CD4-positive, alpha-beta T cell treated with Interleukin-4 for 4 hours (primary cell): ENCODE measurements around the gene KERA.

Experiments
- DNase-seq: peaks from one replicate; pipeline ENCODE4 v3.0.0-alpha.2; 2020

KERA gene

DNA sequence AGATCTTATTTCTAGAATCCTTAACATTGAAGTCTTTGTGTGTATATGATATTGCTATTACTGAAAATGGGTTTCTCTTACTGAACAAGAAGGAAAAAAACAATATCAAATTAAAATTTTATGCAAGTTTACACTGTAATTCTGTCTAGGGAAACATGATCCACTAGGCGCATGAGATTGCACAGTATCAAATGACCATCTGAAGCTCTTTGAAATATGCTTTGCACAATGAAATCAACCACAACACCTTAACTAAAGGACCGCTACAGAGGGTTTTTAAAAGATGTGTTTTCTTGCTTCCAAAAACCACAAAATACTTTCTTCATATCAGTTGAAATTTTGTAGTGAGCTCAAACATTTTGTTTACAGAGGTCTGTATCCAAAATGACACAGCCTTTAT is 15.1 kb upstream of the KERA start:
- DNase-seq, result no peak

DNA sequence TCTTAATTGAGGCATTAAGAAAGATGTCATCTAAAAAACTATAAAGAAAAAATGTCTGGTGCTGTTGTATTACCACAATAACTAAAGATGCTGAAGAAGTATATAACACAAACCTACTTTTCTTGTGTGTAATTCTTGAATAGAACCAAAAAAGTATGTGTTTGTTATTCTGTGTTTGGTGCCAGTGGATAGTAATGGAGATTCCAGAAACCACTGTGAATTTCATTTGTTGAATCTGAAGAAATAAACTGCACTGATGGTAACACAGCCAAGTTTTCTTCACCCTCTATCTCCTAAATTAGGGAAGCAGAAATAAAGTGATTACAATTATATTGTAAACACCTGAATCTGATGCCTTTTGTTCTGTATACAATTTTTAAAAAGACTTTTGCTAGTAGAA is 13.1 kb upstream of the KERA start:
- DNase-seq, result no peak

DNA sequence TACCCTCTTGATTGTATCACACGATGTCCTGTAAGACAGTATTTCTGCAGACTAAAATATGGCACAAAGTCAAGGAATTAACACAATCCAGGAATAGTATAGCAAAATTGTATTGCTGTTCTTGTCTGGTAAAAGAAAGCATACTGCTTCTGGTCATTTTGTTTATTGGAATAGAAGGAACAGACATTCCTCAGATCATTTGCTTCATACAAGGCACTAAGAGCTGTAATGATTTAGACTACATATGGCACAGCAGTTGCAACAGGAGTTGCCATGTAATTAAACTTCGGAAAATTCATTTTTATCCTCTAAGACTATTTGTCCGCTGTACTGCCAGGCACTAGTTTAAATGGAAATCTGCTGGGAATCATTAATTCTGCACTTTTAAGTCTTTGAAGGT is 7.6 kb upstream of the KERA start:
- no peak for DNase-seq

DNA sequence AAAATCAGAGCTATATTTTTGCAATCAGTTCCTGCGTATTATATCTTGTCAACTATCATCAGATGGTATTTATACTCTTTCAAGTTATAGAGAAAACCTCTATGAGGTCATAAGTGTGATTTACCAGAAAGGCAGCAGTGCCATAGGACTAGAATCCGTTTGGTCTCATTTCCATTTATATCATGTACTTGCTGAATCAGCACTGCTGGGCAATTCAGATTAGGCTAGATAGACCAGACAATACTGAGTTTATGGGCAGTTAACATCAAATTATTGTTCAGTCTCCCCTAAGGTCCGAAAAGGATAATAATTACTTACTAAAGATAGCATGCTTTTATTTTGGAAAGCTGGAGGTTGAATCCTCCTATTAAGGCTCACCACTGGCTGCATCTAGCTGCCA is 6.8 kb upstream of the KERA start:
- DNase-seq, result no peak

DNA sequence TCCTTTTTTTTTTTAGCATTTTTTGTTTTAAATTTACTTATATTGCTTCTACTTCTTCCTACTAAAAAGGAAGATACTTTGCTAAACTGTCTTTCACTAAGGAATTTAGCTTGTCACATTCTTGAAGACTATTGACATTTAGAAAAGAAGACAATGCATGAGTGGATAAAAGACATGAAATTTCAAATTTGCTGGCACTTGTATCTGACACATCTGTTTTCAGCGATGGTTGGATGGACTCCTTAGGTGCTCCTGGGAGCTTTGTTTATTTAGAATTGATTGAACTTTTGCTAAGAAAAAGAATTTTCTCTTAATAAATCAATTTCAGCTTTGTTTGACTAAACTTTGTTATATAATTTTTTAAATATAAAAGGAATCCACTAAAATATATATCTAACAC is 3.3 kb upstream of the KERA start:
- no peak for DNase-seq

DNA sequence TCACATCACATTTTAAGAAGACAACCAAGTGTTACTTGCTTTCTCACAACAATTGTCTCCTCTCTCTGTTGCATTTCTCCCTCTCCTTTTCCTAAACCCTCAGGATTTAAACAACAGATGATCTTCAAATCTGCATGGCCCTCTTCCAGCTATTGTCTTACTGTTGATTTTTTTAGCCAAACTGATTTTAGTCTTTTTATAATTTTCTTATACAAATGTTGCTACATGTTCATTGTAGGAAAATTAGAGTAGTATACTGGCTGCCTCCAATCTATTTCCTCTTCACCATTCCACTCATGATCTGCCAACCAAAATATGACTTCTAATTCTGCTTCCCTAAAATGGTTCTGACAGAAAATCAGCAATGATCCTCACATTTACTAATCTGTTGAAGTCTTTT is 1.4 kb upstream of the KERA start:
- no peak for DNase-seq

DNA sequence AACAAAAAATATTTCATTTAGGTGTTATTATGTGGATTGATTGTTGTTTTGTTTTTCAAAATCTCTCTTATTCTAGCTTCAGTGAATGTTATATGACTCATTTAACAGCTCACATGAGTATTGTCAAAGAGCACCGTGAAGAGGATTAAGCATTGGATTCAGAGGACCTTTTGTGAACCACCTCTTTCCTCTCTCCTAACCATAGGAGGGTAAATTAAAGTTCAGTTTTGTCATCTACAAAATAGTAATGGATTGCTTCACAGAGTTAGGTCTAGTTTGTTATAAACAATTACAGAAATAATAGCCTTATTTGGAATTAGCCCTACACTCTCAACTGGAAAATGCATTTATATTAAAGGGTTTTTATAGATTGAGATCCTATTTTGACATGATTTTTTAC is 962 bp upstream of the KERA start:
- DNase-seq, result no peak

DNA sequence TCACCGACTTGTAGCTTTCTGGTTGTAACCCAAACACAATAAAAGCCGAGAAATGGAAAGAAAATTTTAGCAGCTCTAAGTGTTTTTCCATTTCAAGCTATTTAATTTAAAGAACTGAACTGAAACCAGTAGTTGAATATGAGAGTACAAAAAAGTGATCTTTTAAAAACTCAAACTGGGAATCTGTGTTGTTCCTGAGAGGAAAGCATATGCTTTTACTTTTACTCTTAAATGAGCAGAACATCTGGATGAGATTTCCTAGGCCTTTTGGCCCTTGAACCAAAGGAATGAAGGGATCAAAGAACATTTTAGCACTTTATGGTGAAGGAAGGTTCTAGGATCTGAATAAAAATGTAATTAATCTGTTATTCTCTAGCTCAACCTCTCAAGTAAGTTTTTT is 1.3 kb downstream of the KERA start:
- DNase-seq, result no peak

DNA sequence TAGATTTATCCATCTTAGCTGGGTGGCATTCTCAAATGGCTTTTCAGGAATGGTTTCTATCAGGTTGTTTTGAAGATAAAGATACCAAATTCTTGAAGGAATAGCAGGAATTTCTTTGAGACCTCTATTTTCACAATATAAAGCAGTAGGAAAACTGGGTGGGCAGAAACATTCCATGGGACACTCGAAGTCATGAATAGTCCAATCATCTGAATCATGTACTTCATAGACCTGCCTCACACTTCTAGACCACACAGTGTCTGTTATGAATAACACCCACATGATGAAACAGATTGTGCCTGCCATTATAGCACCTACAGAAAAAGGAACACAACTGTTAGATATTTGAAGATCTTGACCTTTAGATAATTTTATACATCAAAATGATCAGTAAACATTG is 1.8 kb downstream of the KERA start:
- DNase-seq, result no peak

DNA sequence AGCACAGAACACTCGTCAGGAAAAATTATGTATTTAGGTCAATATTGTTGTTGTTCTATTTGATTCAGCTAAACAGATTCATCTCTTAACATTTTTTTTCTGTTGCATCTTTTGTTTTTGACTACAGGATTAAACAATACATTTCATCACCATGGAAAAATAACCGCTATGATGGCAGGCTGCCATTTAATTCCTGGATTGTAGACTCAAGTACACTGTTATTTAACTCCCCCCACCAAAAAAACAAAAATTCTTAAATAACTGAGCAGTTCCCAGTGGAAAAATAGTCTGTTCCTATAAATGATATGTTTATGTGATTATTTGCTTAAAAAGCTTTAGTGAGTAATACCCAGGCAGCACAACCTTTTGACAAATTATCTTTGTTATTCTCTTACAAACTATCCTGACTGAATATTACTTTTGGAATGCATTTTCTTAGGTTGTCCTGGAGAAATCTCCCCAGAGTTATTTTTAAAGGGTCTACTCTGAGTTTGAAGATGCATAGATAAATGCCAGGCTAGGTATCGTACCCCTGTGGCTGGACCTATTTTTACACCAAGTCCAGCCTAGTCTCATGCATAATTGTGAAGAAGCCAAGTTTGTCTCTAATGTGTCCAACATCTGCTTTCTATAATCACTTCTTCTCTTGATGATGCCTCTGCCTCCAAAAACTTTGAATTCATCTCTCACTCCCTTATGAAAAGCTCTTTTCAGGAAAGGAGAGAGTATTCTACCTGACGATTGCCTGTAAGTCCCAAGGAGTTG is 3.7 kb downstream of the KERA start:
- DNase-seq, result no peak

DNA sequence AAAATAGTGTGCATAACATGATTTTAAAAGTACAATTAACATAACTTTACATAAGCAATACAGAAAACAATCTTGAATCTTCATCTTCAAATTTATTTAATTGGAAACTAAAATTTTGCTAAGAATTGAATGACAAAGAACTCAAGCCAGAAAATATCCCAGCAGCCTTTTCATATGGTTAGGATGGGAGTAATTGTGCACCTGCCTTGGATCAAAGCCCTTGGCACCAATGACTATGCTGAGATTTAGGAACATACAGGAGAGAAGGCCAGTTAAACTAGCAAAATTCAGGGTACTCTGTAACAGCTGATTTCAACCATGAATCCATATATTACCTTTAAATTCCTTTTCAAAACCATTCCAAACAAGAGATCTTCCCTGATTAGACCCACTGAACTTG is 5.8 kb downstream of the KERA start:
- DNase-seq, result no peak

DNA sequence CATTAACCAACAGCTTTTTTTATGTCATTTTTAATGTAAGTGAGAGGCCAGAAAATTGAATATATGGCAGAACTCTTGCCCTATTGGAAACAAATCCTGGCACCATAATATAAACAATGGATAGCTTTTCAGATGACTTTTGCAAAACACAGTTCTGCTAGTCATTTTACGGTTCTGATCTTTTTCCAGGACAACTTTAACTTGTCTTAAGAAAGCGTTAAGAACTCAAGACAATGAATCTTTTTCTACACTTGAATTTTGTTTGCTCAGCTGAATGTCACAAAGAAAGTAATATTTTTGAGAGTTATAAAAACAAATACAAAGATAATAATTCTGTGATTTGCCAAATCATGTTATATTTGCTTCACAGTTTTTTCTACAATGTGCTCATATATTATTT is 13.2 kb downstream of the KERA start:
- DNase-seq, result no peak

DNA sequence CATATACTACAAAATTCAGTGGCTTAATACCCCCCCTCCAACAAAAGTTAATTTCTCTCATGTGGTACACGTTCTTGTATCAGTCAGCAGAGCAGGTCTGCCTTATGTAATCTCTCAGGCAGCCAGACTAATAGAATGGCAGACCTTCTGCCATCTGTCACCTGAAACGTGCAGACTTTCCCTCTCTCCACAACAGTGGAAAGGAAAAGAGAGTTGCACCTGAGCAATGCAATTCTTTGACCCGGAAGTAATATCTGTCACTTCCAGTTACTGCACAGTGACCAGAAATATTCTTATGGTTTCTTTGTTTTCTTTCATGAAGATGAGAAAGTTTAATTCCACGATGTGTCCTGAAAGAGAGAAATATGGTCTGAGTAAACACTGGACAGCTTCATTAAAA is 14.4 kb downstream of the KERA start:
- DNase-seq, result no peak

DNA sequence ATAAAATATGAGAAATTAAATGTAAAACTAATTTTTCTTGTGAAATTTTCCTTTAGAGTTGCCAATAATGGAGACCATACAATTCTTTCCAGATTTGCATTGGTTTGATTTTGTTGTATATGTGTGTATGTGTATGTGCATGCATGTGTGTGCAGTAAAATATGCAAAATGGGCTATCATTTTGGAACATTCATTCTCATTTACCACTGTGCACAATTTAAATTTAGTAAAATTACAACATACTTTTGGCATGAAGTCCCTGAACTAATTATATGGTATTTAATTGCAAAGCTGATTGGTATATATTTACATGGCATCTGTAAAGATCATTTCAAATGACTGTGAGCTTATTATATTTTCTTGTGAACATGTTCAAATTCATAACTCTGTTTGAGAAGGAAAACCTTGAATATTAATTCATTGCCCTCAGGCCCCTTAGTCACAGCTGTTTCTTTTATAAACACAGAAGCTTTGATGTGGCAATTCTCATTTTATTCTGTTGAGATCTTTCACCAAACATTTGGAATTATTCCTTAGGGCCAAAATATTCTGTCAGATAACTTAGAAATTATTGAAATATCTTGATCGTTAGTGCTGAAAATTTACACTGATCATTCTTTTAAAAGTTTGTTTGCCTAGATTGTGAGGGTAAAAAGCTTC is 17.6 kb downstream of the KERA start:
- no peak for DNase-seq

DNA sequence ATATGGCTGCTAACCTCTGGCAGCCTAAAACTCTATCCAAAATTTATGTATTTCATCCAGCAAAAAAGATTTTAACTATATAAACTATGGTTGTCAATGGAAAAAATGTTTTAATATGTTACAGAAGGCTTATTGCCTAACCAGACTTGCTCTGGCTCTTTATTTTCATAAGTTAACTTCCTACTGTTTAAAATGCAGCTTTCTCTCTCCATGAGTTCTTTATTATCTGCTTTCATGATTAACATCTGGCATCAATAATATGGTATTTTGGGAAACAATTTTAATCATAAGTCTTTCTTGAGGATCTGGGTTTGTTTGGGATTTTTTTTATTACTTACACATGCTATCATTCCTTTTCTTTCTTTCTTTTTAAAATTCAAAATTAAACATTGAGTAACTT is 20.5 kb downstream of the KERA start:
- no peak for DNase-seq

DNA sequence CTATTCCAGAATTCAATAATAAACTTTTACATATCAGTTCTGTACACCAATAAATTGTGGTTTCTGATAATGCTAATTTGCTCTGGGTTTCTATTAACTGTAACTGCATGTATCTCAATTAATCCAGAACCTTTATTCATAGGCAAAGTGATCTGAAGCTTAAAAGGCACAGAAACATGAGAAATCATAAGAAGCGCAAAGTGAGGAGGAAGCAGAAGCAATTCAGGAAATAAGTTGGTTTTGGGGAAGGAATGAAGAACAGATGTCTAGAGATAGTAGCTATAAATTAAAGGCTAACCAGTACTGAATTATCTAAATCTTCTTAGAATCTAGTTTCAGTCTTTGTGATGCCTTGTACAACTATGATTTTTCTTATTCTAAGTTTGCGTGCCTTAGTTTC is 24.6 kb downstream of the KERA start:
- no peak for DNase-seq

DNA sequence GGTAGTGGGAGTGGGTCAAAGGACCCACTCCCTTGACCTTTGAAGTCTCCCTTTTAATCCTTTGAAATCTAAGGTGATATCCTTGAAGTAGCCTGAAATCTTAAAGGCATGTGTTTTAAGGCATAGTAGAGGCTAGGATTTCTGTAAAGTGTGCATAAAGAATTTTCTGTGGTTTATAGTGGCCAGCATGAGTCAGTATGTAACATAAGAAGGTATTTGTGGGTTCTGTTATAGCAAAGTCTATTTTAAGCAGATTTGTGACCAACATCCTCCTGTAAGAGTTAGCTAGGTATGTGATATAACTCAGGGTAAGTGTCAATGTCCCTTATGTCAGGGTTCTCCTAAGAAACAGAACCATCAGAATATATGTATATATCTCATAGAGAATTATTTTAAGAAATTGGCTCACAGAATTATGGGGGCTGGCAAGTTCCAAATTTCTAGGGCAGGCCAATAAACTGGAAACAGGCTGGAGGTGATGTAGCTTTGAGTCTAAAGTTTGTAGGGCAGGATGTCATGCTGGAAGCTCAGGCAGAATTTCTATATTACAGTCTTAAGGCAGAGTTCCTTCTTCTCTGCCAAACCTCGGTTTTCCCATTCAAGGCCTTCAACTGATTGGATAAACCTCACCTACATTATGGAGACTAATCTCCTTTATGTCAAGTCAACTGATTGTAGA is 34.4 kb downstream of the KERA start:
- DNase-seq, result no peak

DNA sequence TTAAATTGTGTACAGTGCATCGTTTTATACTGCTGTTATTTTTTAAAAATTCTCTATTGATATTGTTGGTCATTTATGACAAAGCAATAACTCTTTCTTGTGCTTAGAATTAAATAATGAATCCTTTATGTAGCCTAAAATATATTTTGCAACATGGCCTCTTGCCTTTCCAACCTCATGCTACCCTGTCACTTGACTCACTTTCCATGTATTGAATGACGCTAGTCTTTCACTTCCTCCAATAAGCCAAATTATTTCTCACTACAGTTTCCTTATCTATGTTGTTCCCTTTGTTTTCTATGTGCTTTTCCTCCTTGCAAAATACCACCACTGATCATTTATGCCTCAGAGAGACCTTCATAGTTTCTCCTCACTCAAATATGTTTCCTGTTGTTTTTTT is 36.7 kb downstream of the KERA start:
- no peak for DNase-seq

DNA sequence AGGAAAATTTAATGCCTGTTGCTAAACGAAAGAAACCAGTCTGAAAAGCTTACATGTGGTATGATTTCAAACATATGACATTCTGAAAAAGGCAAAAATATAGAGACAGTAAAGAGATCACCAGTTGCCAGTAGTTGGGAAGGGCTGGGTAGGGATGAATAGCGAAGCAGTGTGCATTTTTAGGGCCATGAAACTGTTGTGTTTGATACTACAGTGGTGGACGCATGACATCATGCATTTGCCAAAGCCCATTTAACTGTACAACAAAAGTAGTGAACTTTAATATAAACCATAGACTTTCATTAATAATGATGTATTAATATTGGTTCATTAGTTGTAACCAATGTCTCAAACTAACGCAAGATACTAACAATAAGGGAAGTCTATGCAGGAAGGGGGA is 38.4 kb downstream of the KERA start:
- DNase-seq, result no peak

DNA sequence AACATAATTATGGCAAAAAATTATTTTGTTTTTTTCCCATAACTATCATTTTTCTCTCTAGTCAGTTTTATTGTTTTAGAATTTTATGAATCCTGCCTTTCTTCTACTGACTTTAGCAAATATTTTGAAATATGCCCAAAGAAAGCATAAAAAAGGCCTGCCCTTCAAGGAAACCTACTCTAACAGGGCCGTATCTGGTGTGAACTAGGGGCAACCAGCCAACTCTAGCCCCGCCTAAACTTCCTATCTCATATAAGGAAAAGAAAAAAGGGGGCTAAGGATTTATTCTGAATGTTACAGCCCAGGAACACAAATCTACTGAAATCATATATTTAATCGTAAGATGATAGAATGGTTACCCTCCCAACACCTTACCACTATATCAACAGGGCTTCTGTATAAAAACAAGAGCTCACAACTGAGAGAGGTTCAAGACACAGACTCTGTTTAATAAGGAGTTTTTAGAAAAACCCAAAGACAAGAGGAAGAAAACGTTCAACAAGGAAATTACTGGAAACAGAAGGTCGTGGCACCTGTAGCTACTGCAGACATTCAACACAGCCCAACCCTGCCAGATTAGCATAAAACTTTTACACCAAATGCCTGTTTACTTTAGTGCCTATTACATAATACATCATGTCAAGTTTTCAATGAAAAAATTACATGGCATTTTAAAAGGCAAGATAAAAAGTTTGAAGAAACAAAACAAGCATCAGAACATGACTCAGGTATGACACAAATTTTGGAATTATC is 40.1 kb downstream of the KERA start:
- no peak for DNase-seq

DNA sequence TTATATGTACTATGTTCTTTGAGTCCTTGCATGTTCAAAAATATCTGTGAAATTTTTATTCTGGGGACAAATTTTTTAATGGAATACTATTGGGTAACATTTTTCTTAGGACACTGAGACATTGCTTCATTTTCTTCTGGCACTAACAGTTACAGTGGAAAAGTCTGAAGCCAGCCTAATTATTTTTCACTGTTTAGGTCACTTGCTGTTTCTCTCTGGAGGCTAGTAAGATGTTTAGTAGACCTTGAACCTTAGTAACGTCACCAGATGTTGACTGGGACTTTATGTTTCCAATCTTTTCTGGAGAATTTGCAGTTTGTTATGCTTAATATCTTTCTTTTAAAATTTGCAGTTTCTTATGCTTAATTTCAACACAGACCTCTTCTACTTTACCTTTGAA is 40.8 kb downstream of the KERA start:
- no peak for DNase-seq

DNA sequence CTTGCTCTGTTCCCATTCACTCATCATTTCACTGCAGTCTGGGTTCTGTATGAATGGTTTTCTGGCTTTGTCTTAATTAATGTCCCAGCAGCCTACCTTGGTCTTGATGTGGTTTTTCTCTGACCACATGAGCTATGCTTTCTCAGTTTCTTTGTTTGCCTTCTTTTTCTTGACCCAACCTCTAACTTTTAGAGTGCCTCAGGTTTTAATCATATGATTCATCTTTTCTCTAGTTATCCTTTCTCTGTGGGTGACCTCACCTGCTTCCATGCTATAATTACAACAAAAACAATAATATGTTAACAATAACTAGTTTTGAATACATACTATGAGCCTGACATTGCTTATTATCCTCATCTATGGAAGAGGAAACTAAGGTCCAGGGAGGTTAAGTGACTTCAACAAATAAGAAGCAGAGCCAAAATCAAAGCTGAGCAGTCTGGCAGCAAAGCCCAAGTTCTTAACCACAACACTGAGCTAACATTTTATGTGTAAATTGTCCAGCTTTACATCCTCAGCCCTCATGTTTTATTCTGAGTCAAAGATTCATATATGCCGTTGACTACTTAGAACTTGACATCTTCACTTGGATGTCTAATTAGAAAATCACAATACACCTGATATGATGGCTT is 48.4 kb downstream of the KERA start:
- DNase-seq, result no peak
